HEK293 (cell line): ENCODE data around the gene SLC2A14.

Experiments used
- CTCF ChIA-PET: fragments of 350-600 bp; formaldehyde crosslinking; extraction: SDS; loops from one replicate; lab custom pipeline; 2021; ENCODE audit warnings: antibody characterized with exemption; lab: Yijun Ruan, JAX
- POLR2A ChIA-PET: fragments of 300-600 bp; formaldehyde crosslinking; extraction: SDS; loops from one replicate; lab custom pipeline; 2020; ENCODE audit warnings: antibody characterized with exemption, inconsistent platforms; lab: Yijun Ruan, JAX
- H3K27ac ChIP-seq: fragments of 200-500 bp; sonication (Bioruptor generic); 2 replicates; pipeline ENCODE4 v1.5.1; 2014; ENCODE audit warnings: low read depth, low read length, control low read depth, inconsistent platforms; ENCODE audit errors: extremely low read depth
- H3K36me3 ChIP-seq, 2 experiments: fragments of 200-500 bp in 1 of 2; sonication (Bioruptor generic) in 1 of 2; 1 replicate in 1 of 2; 2 replicates in 1 of 2; pipeline ENCODE4 v1.5.1; 2014 to 2017; ENCODE audit warnings: inconsistent platforms in 2 of 2, low read length in 2 of 2; ENCODE audit not compliant: control insufficient read depth in 2 of 2, insufficient read depth in 1 of 2
- H3K4me1 ChIP-seq: fragments of 200-500 bp; sonication (Bioruptor generic); 2 replicates; pipeline ENCODE4 v1.5.1; 2014; ENCODE audit warnings: mild to moderate bottlenecking, low read length, inconsistent platforms; ENCODE audit not compliant: control insufficient read depth, insufficient read depth
- H3K4me3 ChIP-seq: 2 replicates; pipeline ENCODE4 v1.5.1; 2011; ENCODE audit warnings: low read depth, mild to moderate bottlenecking, control low read depth, low read length, moderate library complexity
- H3K9me3 ChIP-seq: fragments of 200-500 bp; sonication (Bioruptor generic); 2 replicates; pipeline ENCODE4 v1.5.1; 2014; ENCODE audit warnings: low read depth, low read length, inconsistent platforms; ENCODE audit not compliant: control insufficient read depth, insufficient read depth
- GFI1B ChIP-seq: fragments of 450-650 bp; formaldehyde crosslinking; IDR thresholded peaks from 2 replicates; pipeline ENCODE4 v1.5.1; 2016; ENCODE audit warnings: missing biosample characterization, missing genetic modification characterization
- OVOL3 ChIP-seq: fragments of 450-650 bp; formaldehyde crosslinking; IDR thresholded peaks from 2 replicates; pipeline ENCODE4 v1.5.1; 2016; ENCODE audit warnings: missing biosample characterization, missing genetic modification characterization
- PRDM6 ChIP-seq: fragments of 450-650 bp; formaldehyde crosslinking; IDR thresholded peaks from 2 replicates; pipeline ENCODE4 v1.5.1; 2017; ENCODE audit warnings: missing biosample characterization, missing genetic modification characterization
- ZNF221 ChIP-seq: fragments of 450-650 bp; formaldehyde crosslinking; IDR thresholded peaks from 2 replicates; pipeline ENCODE4 v1.5.1; 2017; ENCODE audit warnings: missing biosample characterization, missing genetic modification characterization, borderline replicate concordance
- ZNF223 ChIP-seq: fragments of 450-650 bp; formaldehyde crosslinking; IDR thresholded peaks from 2 replicates; pipeline ENCODE4 v1.5.1; 2016; ENCODE audit warnings: missing biosample characterization, missing genetic modification characterization
- ZNF280C ChIP-seq: fragments of 450-650 bp; formaldehyde crosslinking; IDR thresholded peaks from 2 replicates; pipeline ENCODE4 v1.5.1; 2016; ENCODE audit warnings: missing biosample characterization, missing genetic modification characterization
- ZNF394 ChIP-seq: fragments of 450-650 bp; formaldehyde crosslinking; IDR thresholded peaks from 2 replicates; pipeline ENCODE4 v1.5.1; 2016; ENCODE audit warnings: missing biosample characterization, missing genetic modification characterization, mild to moderate bottlenecking, moderate library complexity, borderline replicate concordance
- ZNF488 ChIP-seq: fragments of 450-650 bp; formaldehyde crosslinking; IDR thresholded peaks from 2 replicates; pipeline ENCODE4 v1.5.1; 2016; ENCODE audit warnings: missing biosample characterization, missing genetic modification characterization
- ZNF514 ChIP-seq: fragments of 450-650 bp; formaldehyde crosslinking; IDR thresholded peaks from 2 replicates; pipeline ENCODE4 v1.5.1; 2016; ENCODE audit warnings: missing biosample characterization, missing genetic modification characterization
- ZNF529 ChIP-seq: fragments of 450-650 bp; formaldehyde crosslinking; IDR thresholded peaks from 2 replicates; pipeline ENCODE4 v1.5.1; 2017; ENCODE audit warnings: missing genetic modification characterization, missing biosample characterization; ENCODE audit not compliant: insufficient replicate concordance
- ZNF626 ChIP-seq: fragments of 450-650 bp; sonication (Bioruptor Pico); formaldehyde crosslinking; IDR thresholded peaks from 2 replicates; pipeline ENCODE4 v1.5.1; 2018; ENCODE audit warnings: missing biosample characterization, missing genetic modification characterization, inconsistent platforms
- ZNF639 ChIP-seq: fragments of 450-650 bp; formaldehyde crosslinking; IDR thresholded peaks from 2 replicates; pipeline ENCODE4 v1.5.1; 2016; ENCODE audit warnings: missing biosample characterization, missing genetic modification characterization
- ZSCAN4 ChIP-seq: fragments of 450-650 bp; formaldehyde crosslinking; IDR thresholded peaks from 2 replicates; pipeline ENCODE4 v1.5.1; 2017; ENCODE audit warnings: missing biosample characterization, missing genetic modification characterization
- TF ChIP-seq, protein P1 (sequence below): fragments of 450-650 bp; formaldehyde crosslinking; IDR thresholded peaks from 2 replicates; pipeline ENCODE4 v1.5.1; 2016; ENCODE audit warnings: missing biosample characterization, missing genetic modification characterization
- TF ChIP-seq, protein P2 (sequence below): fragments of 450-650 bp; formaldehyde crosslinking; IDR thresholded peaks from 2 replicates; pipeline ENCODE4 v1.5.1; 2016; ENCODE audit warnings: missing biosample characterization, missing genetic modification characterization
- TF ChIP-seq, protein P3 (sequence below): fragments of 450-650 bp; formaldehyde crosslinking; conservative IDR thresholded peaks from 2 replicates; pipeline ENCODE4 v1.5.1; 2016; ENCODE audit warnings: low read depth, missing biosample characterization, missing genetic modification characterization

SLC2A14 gene

GRCh38 chr12:7879246-7879645, 6.5 kb upstream of the SLC2A14 start (continued):
- TF ChIP-seq ZNF280C (tag by site-specific recombination), result no peak
- TF ChIP-seq OVOL3, result no peak
- TF ChIP-seq ZNF223 (tag by site-specific recombination), result no peak
- no peak for TF ChIP-seq ZNF488 (tag by site-specific recombination)
- TF ChIP-seq, protein P1, sequence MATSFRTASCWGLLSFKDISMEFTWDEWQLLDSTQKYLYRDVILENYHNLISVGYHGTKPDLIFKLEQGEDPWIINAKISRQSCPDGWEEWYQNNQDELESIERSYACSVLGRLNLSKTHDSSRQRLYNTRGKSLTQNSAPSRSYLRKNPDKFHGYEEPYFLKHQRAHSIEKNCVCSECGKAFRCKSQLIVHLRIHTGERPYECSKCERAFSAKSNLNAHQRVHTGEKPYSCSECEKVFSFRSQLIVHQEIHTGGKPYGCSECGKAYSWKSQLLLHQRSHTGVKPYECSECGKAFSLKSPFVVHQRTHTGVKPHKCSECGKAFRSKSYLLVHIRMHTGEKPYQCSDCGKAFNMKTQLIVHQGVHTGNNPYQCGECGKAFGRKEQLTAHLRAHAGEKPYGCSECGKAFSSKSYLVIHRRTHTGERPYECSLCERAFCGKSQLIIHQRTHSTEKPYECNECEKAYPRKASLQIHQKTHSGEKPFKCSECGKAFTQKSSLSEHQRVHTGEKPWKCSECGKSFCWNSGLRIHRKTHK (tag by site-specific recombination), result no peak
- no peak for TF ChIP-seq PRDM6

DNA sequence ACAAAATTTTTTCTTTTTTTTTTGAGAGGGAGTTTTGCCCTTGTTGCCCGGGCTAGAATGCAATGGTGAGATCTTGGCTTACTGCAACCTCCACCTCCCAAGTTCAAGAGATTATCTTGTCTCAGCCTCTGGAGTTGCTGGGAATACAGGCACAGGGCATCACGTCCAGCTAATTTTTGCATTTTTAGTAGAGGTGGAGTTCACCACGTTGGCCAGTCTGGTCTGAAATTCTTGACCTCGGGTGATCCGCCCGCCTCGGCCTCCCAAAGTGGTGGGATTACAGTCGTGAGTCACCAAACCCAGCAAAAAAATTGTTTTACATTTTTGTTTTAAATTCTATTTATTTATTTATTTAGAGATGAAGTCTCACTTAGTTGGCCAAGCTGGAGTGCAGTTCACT, 4.7 kb upstream of the SLC2A14 start:
- H3K4me1 ChIP-seq, result no peaks in the 10 kb centered on the region
- no peaks in the 10 kb centered on the region for H3K36me3 ChIP-seq
- H3K4me3 ChIP-seq, result no peak overlapping the region
- no peak overlapping the region for H3K27ac ChIP-seq
- H3K9me3 ChIP-seq, result no peaks in the 10 kb centered on the region
- ChIA-PET POLR2A (no interaction called here), CTCF (no interaction called here)
- TF ChIP-seq GFI1B (tag by site-specific recombination), result no peak
- no peak for TF ChIP-seq ZNF529 (tag by site-specific recombination)
- no peak for TF ChIP-seq PRDM6
- TF ChIP-seq, protein P2, sequence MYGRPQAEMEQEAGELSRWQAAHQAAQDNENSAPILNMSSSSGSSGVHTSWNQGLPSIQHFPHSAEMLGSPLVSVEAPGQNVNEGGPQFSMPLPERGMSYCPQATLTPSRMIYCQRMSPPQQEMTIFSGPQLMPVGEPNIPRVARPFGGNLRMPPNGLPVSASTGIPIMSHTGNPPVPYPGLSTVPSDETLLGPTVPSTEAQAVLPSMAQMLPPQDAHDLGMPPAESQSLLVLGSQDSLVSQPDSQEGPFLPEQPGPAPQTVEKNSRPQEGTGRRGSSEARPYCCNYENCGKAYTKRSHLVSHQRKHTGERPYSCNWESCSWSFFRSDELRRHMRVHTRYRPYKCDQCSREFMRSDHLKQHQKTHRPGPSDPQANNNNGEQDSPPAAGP (tag by site-specific recombination), result no peak
- no peak for TF ChIP-seq ZNF488 (tag by site-specific recombination)
- no peak for TF ChIP-seq ZNF221
- no peak for TF ChIP-seq ZNF514 (tag by site-specific recombination)
- no peak for TF ChIP-seq ZNF394
- TF ChIP-seq ZNF639 (tag by site-specific recombination), result no peak
- TF ChIP-seq, protein P3, sequence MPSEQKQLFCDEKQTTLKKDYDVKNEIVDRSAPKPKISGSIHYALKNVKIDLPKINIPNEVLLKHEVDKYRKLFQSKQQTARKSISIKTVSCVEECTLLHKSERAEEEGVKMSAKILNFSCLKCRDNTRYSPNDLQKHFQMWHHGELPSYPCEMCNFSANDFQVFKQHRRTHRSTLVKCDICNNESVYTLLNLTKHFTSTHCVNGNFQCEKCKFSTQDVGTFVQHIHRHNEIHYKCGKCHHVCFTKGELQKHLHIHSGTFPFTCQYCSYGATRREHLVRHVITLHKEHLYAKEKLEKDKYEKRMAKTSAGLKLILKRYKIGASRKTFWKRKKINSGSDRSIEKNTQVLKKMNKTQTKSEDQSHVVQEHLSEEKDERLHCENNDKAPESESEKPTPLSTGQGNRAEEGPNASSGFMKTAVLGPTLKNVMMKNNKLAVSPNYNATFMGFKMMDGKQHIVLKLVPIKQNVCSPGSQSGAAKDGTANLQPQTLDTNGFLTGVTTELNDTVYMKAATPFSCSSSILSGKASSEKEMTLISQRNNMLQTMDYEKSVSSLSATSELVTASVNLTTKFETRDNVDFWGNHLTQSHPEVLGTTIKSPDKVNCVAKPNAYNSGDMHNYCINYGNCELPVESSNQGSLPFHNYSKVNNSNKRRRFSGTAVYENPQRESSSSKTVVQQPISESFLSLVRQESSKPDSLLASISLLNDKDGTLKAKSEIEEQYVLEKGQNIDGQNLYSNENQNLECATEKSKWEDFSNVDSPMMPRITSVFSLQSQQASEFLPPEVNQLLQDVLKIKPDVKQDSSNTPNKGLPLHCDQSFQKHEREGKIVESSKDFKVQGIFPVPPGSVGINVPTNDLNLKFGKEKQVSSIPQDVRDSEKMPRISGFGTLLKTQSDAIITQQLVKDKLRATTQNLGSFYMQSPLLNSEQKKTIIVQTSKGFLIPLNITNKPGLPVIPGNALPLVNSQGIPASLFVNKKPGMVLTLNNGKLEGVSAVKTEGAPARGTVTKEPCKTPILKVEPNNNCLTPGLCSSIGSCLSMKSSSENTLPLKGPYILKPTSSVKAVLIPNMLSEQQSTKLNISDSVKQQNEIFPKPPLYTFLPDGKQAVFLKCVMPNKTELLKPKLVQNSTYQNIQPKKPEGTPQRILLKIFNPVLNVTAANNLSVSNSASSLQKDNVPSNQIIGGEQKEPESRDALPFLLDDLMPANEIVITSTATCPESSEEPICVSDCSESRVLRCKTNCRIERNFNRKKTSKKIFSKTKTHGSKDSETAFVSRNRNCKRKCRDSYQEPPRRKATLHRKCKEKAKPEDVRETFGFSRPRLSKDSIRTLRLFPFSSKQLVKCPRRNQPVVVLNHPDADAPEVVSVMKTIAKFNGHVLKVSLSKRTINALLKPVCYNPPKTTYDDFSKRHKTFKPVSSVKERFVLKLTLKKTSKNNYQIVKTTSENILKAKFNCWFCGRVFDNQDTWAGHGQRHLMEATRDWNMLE (tag by site-specific recombination), result no peak
- TF ChIP-seq ZNF626 (tag by site-specific recombination), result no peak
- no peak for TF ChIP-seq ZSCAN4
